Panc1 (cell line): ENCODE results near the gene NID1. TPM values are rescaled to one million over a fixed set of nuclear protein-coding genes. Genes with fewer than 3 reads are reported as not detected.
A peak's percentile ranks its signal among the peaks of the same experiment; 100 is the strongest.

Experiments
- ATAC-seq: fragments of 200-7000 bp; cut with Tn5 transposase; 2 replicates; pipeline ENCODE4 v1.9.1; 2020; ENCODE audit warnings: mild to moderate bottlenecking, moderate library complexity
- BruUV-seq: library from RNA; stranded (reverse); fragments of 400-500 nt; replicated peaks from 2 replicates; lab custom pipeline; 2021; lab: Mats Ljungman, UMichigan
- CTCF ChIA-PET: fragments of 300-600 bp; sonication (Branson Sonifier 250); formaldehyde crosslinking; loops from one replicate; lab custom pipeline; 2022; ENCODE audit warnings: antibody characterized with exemption; lab: Charles Lee
- POLR2A ChIA-PET: fragments of 300-600 bp; sonication (Branson Sonifier 250); formaldehyde crosslinking; loops from one replicate; lab custom pipeline; 2022; ENCODE audit warnings: antibody characterized with exemption; lab: Charles Lee
- DNase-seq: peaks from one replicate; pipeline ENCODE4 v3.0.0-alpha.2; 2010; ENCODE audit warnings: low read depth, low spot score
- H3K27ac ChIP-seq: 2 replicates; pipeline ENCODE4 v1.5.1; 2011; ENCODE audit warnings: mild to moderate bottlenecking, low read length, inconsistent platforms
- H3K27me3 ChIP-seq: fragments of 200-500 bp; sonication (Bioruptor generic); 2 replicates; pipeline ENCODE4 v1.6.0; 2014; ENCODE audit warnings: low read length, inconsistent platforms; ENCODE audit not compliant: control insufficient read depth, insufficient read depth
- H3K36me3 ChIP-seq: fragments of 200-500 bp; sonication (Bioruptor generic); 2 replicates; pipeline ENCODE4 v1.5.1; 2014; ENCODE audit warnings: inconsistent platforms, mild to moderate bottlenecking, low read length, moderate library complexity; ENCODE audit not compliant: control insufficient read depth, insufficient read depth
- H3K4me1 ChIP-seq: 2 replicates; pipeline ENCODE4 v1.5.1; 2011; ENCODE audit warnings: inconsistent platforms, mild to moderate bottlenecking, low read length, moderate library complexity; ENCODE audit not compliant: control insufficient read depth, insufficient read depth
- H3K4me3 ChIP-seq, 2 experiments: 2 replicates each; pipeline ENCODE4 v1.5.1; 2011 to 2012; ENCODE audit warnings: low read depth in 2 of 2, low read length in 2 of 2, mild to moderate bottlenecking in 2 of 2, inconsistent platforms in 1 of 2, moderate library complexity in 1 of 2
- H3K9me3 ChIP-seq: fragments of 200-500 bp; sonication (Bioruptor generic); 2 replicates; pipeline ENCODE4 v1.5.1; 2014; ENCODE audit warnings: low read depth, mild to moderate bottlenecking, inconsistent platforms, low read length, moderate library complexity; ENCODE audit not compliant: control insufficient read depth, insufficient read depth
- POLR2AphosphoS5 ChIP-seq: IDR thresholded peaks from 2 replicates; pipeline ENCODE4 v1.6.1; 2012; ENCODE audit warnings: mild to moderate bottlenecking, low read depth, low read length, moderate library complexity
- SIN3A ChIP-seq: IDR thresholded peaks from 2 replicates; pipeline ENCODE4 v1.6.1; 2012; ENCODE audit warnings: low read depth, mild to moderate bottlenecking, low read length, moderate library complexity, borderline replicate concordance; ENCODE audit not compliant: insufficient read depth
- TCF7L2 ChIP-seq: IDR thresholded peaks from 2 replicates; pipeline ENCODE4 v1.6.1; 2011; ENCODE audit warnings: mild to moderate bottlenecking, low read depth, low read length, inconsistent platforms
- in situ Hi-C: cut with HindIII; loops from 2 replicates; pipeline ENCODE4 v1.10.0; 2016; ENCODE audit warnings: low sequenced_read_pairs, low pct_unique_long_range_greater_than_20kb
- intact Hi-C: fragments of 100-400 bp; cut with micrococcal nuclease; formaldehyde crosslinking; loops from one replicate; pipeline ENCODE4 v1.10.0; 2022; ENCODE audit not compliant: unreplicated experiment
- total RNA-seq: library from RNA; stranded (reverse); gene quantifications from one replicate; pipeline ENCODE4 v1.2.1, GENCODE V29; 2021; ENCODE audit not compliant: unreplicated experiment
- TF ChIP-seq, protein P1 (sequence below): fragments of 450-650 bp; IDR thresholded peaks from 2 replicates; pipeline ENCODE4 v1.5.1; 2017; ENCODE audit warnings: mild to moderate bottlenecking
- TF ChIP-seq, protein P2 (sequence below), 2 experiments: IDR thresholded peaks; 2 replicates each; pipeline ENCODE4 v1.6.1; 2011 to 2012; ENCODE audit warnings: low read depth in 2 of 2, control low read depth in 1 of 2, low read length in 1 of 2, mild to moderate bottlenecking in 1 of 2, moderate library complexity in 1 of 2; ENCODE audit not compliant: insufficient read depth in 1 of 2

The NID1 gene
- total RNA-seq, 1 experiment from 2014 or later = 89.3 TPM

DNA sequence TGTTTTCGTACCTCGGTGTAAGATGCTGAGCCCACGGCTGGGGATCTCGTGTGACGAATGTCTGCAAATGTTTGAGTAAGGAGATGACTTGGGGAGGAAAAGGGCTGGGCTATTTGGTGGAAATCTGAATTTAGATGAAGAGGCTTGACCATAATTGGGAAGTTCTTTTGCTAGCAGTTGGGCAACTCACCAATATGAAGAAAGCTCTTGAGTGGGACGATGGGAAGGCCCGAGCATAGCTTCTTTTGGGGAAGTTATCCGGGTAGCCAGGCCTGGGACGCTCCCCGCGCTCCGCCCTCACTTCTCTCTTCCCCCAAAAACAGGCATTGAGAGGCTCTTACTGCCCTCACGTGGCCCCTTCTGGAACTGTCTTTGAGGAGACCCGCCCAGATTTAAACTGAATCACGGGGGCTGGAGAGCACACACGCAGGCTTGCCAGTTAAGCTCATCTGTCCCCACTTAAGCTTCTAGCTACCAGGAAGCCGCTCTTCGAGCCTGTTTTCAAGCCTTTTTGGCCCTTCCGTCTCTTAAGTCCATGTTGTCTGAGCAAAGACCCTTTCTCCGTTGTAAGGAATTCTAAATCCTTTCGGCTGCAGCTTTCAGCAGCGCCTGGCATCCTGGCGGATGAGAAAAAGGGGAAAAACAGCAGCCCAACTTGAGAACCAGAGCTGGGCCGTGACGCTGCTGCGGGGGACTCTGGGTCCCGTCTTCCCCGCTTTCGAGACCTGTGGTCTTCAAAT is 93.1 kb downstream of the NID1 start:
- H3K4me3 ChIP-seq = peak overlapping the region; percentile 33 to 54
- in situ Hi-C loops (no loop called here), intact Hi-C loops (loop anchor here (2.0 to 5.0 kb wide), 3 partner anchors 53 to 459 kb away; partner anchors contain the start of gene LYST)
- H3K27ac ChIP-seq = peak overlapping the region; percentile 98
- DNase-seq = peak; percentile 90
- ChIA-PET CTCF (interaction anchor here (0.5 to 2.1 kb wide), 26 partner anchors 8 to 867 kb away, joined by 3 to 17 read pairs (median 4); partner anchors contain the start of gene LYST), POLR2A (interaction anchor here (0.6 to 1.2 kb wide), 8 partner anchors 26 to 106 kb away, joined by 3 to 7 read pairs (median 4); no protein-coding TSS in a partner anchor)
- H3K27me3 ChIP-seq = no peaks in the 10 kb centered on the region
- no peaks in the 10 kb centered on the region for H3K9me3 ChIP-seq
- H3K4me1 ChIP-seq = peaks cover 20% of the 10 kb centered on the region
- peak; percentile 96 for ATAC-seq
- H3K36me3 ChIP-seq = 0 out of 2 replicates have a peak, but pooled peaks cover 3% of the 10 kb centered on the region
- no TSS peak for BruUV-seq
- TF ChIP-seq SIN3A = no peak
- no peak for TF ChIP-seq TCF7L2
- peak; percentile 88 for TF ChIP-seq POLR2AphosphoS5
- TF ChIP-seq, protein P1, sequence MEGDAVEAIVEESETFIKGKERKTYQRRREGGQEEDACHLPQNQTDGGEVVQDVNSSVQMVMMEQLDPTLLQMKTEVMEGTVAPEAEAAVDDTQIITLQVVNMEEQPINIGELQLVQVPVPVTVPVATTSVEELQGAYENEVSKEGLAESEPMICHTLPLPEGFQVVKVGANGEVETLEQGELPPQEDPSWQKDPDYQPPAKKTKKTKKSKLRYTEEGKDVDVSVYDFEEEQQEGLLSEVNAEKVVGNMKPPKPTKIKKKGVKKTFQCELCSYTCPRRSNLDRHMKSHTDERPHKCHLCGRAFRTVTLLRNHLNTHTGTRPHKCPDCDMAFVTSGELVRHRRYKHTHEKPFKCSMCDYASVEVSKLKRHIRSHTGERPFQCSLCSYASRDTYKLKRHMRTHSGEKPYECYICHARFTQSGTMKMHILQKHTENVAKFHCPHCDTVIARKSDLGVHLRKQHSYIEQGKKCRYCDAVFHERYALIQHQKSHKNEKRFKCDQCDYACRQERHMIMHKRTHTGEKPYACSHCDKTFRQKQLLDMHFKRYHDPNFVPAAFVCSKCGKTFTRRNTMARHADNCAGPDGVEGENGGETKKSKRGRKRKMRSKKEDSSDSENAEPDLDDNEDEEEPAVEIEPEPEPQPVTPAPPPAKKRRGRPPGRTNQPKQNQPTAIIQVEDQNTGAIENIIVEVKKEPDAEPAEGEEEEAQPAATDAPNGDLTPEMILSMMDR = peak; percentile 90
- TF ChIP-seq, protein P2, sequence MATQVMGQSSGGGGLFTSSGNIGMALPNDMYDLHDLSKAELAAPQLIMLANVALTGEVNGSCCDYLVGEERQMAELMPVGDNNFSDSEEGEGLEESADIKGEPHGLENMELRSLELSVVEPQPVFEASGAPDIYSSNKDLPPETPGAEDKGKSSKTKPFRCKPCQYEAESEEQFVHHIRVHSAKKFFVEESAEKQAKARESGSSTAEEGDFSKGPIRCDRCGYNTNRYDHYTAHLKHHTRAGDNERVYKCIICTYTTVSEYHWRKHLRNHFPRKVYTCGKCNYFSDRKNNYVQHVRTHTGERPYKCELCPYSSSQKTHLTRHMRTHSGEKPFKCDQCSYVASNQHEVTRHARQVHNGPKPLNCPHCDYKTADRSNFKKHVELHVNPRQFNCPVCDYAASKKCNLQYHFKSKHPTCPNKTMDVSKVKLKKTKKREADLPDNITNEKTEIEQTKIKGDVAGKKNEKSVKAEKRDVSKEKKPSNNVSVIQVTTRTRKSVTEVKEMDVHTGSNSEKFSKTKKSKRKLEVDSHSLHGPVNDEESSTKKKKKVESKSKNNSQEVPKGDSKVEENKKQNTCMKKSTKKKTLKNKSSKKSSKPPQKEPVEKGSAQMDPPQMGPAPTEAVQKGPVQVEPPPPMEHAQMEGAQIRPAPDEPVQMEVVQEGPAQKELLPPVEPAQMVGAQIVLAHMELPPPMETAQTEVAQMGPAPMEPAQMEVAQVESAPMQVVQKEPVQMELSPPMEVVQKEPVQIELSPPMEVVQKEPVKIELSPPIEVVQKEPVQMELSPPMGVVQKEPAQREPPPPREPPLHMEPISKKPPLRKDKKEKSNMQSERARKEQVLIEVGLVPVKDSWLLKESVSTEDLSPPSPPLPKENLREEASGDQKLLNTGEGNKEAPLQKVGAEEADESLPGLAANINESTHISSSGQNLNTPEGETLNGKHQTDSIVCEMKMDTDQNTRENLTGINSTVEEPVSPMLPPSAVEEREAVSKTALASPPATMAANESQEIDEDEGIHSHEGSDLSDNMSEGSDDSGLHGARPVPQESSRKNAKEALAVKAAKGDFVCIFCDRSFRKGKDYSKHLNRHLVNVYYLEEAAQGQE (IDR thresholded peaks at IDR 0.05; ENCODE audit: insufficient read depth in 1 of 2, low read depth in 2 of 2, low read length in 1 of 2) = peak in 1 of 2 experiments; percentile 36; a peak in 1 of 4 replicates

DNA sequence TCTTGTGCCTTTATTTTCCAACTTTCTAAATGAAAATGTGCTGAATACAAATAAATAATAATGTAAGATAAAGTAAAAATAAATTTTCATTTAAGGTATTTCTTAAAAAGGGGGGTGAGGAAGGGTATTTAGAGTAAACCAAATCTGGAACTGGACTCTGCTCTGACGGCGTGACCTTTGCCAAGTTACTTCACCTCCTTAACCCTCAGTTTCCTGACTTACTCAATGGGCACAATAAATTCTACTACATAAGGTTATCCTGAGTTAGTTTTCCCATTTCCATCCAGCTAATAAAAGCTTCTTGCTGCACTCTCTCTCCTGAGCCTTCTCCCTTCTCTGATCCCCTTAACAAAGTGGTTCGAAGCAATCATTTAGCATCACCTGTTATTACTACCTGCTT is 93.9 kb downstream of the NID1 start:
- in situ Hi-C loops (no loop called here), intact Hi-C loops (loop anchor here (5.0 kb wide), 2 partner anchors 104 to 459 kb away; partner anchors contain the start of gene LYST)
- DNase-seq (no peak), ATAC-seq (peak; percentile 3; the same call in 1 of the 2 replicates)
- CTCF ChIA-PET = interaction anchor here (0.5 to 2.1 kb wide), 16 partner anchors 37 to 457 kb away, joined by 3 to 17 read pairs (median 5); partner anchors contain the start of gene LYST
- 0 out of 2 replicates have a peak, but pooled peaks cover 1% of the 10 kb centered on the region for H3K36me3 ChIP-seq
- POLR2A ChIA-PET = interaction anchor here (0.6 to 1.2 kb wide), 3 partner anchors 68 to 106 kb away, joined by 3 to 4 read pairs (median 3); no protein-coding TSS in a partner anchor
- H3K4me1 ChIP-seq = peaks cover 20% of the 10 kb centered on the region
- peak overlapping the region; percentile 33 to 54; a peak in 3 of 4 replicates for H3K4me3 ChIP-seq
- H3K27ac ChIP-seq = peak overlapping the region; percentile 98
- no peaks in the 10 kb centered on the region for H3K27me3 ChIP-seq
- TSS peak; percentile 54 for BruUV-seq
- no peaks in the 10 kb centered on the region for H3K9me3 ChIP-seq
- TF ChIP-seq TCF7L2 (no peak), SIN3A (no peak), POLR2AphosphoS5 (no peak)
- TF ChIP-seq, protein P2 (IDR thresholded peaks at IDR 0.05; ENCODE audit: insufficient read depth in 1 of 2, low read depth in 2 of 2, low read length in 1 of 2) = no peak
- TF ChIP-seq, protein P1 = no peak
